ENCODE data around the gene ZBTB20. TPM values are rescaled to one million over a fixed set of nuclear protein-coding genes. Genes with fewer than 3 reads are reported as not detected.

ZBTB20 gene
- total RNA-seq, 1 experiment from 2014 or later, result 26.5 TPM

DNA sequence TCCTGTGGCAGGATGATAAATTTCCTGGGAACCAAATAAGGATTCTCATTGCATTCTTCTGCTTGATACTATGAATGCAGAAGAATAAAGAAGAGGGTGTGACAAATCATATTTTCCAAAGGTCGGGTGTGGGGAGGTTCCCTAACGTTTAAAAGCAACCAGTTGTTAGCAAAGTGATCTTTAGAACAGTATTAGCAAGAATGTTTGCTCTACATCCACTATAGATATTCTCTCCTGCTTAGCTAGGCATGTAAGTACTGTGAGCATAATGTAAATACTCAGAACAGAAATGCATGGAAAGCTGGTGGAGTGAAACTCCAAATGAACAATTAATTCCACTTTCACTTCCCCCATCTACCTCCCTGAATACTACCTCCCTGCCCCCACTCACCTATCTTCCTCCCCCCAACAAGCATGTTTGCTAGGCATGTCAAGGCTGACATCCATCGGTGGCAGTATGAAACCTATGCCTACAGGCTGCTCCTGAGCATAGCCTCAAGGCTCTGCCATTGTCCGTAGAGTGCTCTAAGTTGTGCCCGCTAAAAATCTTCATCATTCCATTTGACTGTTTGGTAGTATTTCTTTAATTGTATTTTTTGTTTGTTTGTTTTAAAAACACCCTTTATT is 523.6 kb downstream of the ZBTB20 start:
- Histone ChIP-seq H3K4me2 (peak overlapping the region; percentile 98), H2AFZ (peak overlapping the region; percentile 85; the same call in 1 of the 2 replicates), H3K36me3 (ENCODE audit: low read depth) (no peaks in the 10 kb centered on the region), H3K9me3 (ENCODE audit: insufficient read depth, low read depth) (no peaks in the 10 kb centered on the region), H3K4me3 (peak overlapping the region; percentile 75), H3F3A (ENCODE audit: insufficient read depth, low read depth) (peaks cover 4% of the 10 kb centered on the region; the same call in 1 of the 2 replicates), H3K27ac (peak overlapping the region; percentile 90), H3K79me2 (ENCODE audit: low read depth) (peaks cover 33% of the 10 kb centered on the region), H3K27me3 (ENCODE audit: insufficient read depth, low read depth) (no peaks in the 10 kb centered on the region), H4K20me1 (ENCODE audit: insufficient read depth) (no peaks in the 10 kb centered on the region), H3K4me1 (replicated peaks; ENCODE audit: insufficient read depth) (peaks cover 35% of the 10 kb centered on the region), H3K9me2 (ENCODE audit: insufficient read depth) (no peaks in the 10 kb centered on the region)
- POLR2A ChIA-PET (ENCODE audit: unreplicated experiment), result interaction anchor here (0.5 kb wide), 1 partner anchor 112 kb away, joined by 3 read pairs; no protein-coding TSS in a partner anchor
- intact Hi-C loops (cut with micrococcal nuclease; ENCODE audit: unreplicated experiment), result loop anchor here (2.0 to 10.0 kb wide), 3 partner anchors 71 to 1161 kb away; no protein-coding TSS in a partner anchor
- no peak for TF ChIP-seq EZH2 (IDR thresholded peaks at IDR 0.05; ENCODE audit: low read depth)
- TF ChIP-seq, protein P1, sequence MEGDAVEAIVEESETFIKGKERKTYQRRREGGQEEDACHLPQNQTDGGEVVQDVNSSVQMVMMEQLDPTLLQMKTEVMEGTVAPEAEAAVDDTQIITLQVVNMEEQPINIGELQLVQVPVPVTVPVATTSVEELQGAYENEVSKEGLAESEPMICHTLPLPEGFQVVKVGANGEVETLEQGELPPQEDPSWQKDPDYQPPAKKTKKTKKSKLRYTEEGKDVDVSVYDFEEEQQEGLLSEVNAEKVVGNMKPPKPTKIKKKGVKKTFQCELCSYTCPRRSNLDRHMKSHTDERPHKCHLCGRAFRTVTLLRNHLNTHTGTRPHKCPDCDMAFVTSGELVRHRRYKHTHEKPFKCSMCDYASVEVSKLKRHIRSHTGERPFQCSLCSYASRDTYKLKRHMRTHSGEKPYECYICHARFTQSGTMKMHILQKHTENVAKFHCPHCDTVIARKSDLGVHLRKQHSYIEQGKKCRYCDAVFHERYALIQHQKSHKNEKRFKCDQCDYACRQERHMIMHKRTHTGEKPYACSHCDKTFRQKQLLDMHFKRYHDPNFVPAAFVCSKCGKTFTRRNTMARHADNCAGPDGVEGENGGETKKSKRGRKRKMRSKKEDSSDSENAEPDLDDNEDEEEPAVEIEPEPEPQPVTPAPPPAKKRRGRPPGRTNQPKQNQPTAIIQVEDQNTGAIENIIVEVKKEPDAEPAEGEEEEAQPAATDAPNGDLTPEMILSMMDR (conservative IDR thresholded peaks at IDR 0.05), result no peak
- BruUV-seq (replicated peaks), result no TSS peak
- CTCF ChIA-PET, result interaction anchor here (1.0 kb wide), 1 partner anchor 96 kb away, joined by 3 read pairs; no protein-coding TSS in a partner anchor
- peak in 1 of 2 experiments; percentile 33 for DNase-seq

DNA sequence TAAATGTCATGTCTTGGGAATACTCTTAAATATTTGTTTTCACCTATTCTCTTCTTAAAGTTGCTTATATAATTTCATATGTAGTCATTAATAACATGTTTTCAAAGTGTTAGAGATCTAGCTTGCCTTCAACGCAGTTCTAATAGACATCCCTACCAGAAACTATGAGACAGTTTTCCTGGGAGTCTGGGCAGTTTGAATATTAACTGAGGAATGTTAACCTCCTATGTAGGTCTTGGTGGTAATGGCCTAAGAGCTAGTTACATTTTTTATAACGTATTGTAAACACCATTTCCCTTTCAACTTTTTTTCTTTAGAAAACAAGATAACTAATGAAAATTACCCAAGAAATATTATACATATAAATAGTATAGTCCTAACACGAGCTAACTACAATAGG is 525.1 kb downstream of the ZBTB20 start:
- Histone ChIP-seq H3K27me3 (ENCODE audit: insufficient read depth, low read depth) (no peaks in the 10 kb centered on the region), H3K79me2 (ENCODE audit: low read depth) (peaks cover 33% of the 10 kb centered on the region), H3K36me3 (ENCODE audit: low read depth) (no peaks in the 10 kb centered on the region), H3K4me1 (replicated peaks; ENCODE audit: insufficient read depth) (peaks cover 35% of the 10 kb centered on the region), H3F3A (ENCODE audit: insufficient read depth, low read depth) (peaks cover 4% of the 10 kb centered on the region; the same call in 1 of the 2 replicates), H3K4me2 (peak overlapping the region; percentile 98; the same call in 1 of the 2 replicates), H2AFZ (no peak overlapping the region), H3K27ac (no peak overlapping the region), H3K4me3 (no peak overlapping the region), H4K20me1 (ENCODE audit: insufficient read depth) (no peaks in the 10 kb centered on the region), H3K9me3 (ENCODE audit: insufficient read depth, low read depth) (no peaks in the 10 kb centered on the region), H3K9me2 (ENCODE audit: insufficient read depth) (no peaks in the 10 kb centered on the region)
- no peak for DNase-seq
- TF ChIP-seq, protein P1 (conservative IDR thresholded peaks at IDR 0.05), result no peak
- no peak for TF ChIP-seq EZH2 (IDR thresholded peaks at IDR 0.05; ENCODE audit: low read depth)
- no TSS peak for BruUV-seq (replicated peaks)
- intact Hi-C loops (cut with micrococcal nuclease; ENCODE audit: unreplicated experiment), result loop anchor here (5.0 to 10.0 kb wide), 2 partner anchors 70 to 1163 kb away; no protein-coding TSS in a partner anchor
- POLR2A ChIA-PET (ENCODE audit: unreplicated experiment), result interaction anchor here (0.6 kb wide), 1 partner anchor 79 kb away, joined by 3 read pairs; no protein-coding TSS in a partner anchor
- CTCF ChIA-PET, result no interaction called here

- H3K9me3 ChIP-seq (ENCODE audit: insufficient read depth, low read depth), result no peaks in the 10 kb centered on the region
- H3K4me2 ChIP-seq, result no peak overlapping the region
- no peaks in the 10 kb centered on the region for H3F3A ChIP-seq (ENCODE audit: insufficient read depth, low read depth)
- H3K27me3 ChIP-seq (ENCODE audit: insufficient read depth, low read depth), result no peaks in the 10 kb centered on the region
- no peaks in the 10 kb centered on the region for H3K9me2 ChIP-seq (ENCODE audit: insufficient read depth)
- intact Hi-C loops (cut with micrococcal nuclease; ENCODE audit: unreplicated experiment), result loop anchor here (5.0 to 10.0 kb wide), 2 partner anchors 67 to 1165 kb away; no protein-coding TSS in a partner anchor
- no TSS peak for BruUV-seq (replicated peaks)
- H3K4me1 ChIP-seq (replicated peaks; ENCODE audit: insufficient read depth), result peaks cover 23% of the 10 kb centered on the region
- no peak overlapping the region for H3K27ac ChIP-seq
- ChIA-PET POLR2A (ENCODE audit: unreplicated experiment) (no interaction called here), CTCF (no interaction called here)
- no peaks in the 10 kb centered on the region for H3K36me3 ChIP-seq (ENCODE audit: low read depth)
- H4K20me1 ChIP-seq (ENCODE audit: insufficient read depth), result no peaks in the 10 kb centered on the region
- no peak for TF ChIP-seq EZH2 (IDR thresholded peaks at IDR 0.05; ENCODE audit: low read depth)
- TF ChIP-seq, protein P1 (conservative IDR thresholded peaks at IDR 0.05), result no peak
- no peak for DNase-seq
- peaks cover 33% of the 10 kb centered on the region for H3K79me2 ChIP-seq (ENCODE audit: low read depth)
- no peak overlapping the region for H3K4me3 ChIP-seq
- no peak overlapping the region for H2AFZ ChIP-seq
Observed at GRCh38 chr3:114619771-114620170, 527.3 kb downstream of the ZBTB20 start.

Measured in PC-9 (cell line).